NCI-H1417 treated with DMSO at 0.1 percent for 48 hours (cell line): ENCODE results near the gene HPS1.
A peak's percentile ranks its signal among the peaks of the same experiment; 100 is the strongest.

Experiments used
- DNase-seq: peaks from one replicate; lab custom pipeline; 2025; lab: John Stamatoyannopoulos, UW

HPS1 gene

GRCh38 chr10:98446661-98447221 lies at the start of gene HPS1:
Gene HPS1, minus strand, starts transcription at chr10:98446935. Its CDS starts 3,695 bp downstream, at chr10:98443240.
- peak; percentile 13 for DNase-seq

- DNase-seq, result no peak
Measured at GRCh38 chr10:98492763-98493162, 46.0 kb upstream of the HPS1 start.

- DNase-seq, result no peak
Measured at GRCh38 chr10:98489561-98490481, 43.1 kb upstream of the HPS1 start.

- no peak for DNase-seq
Measured at GRCh38 chr10:98488669-98489430, 42.1 kb upstream of the HPS1 start.

- no peak for DNase-seq
Measured at GRCh38 chr10:98487649-98488048, 40.9 kb upstream of the HPS1 start.

- no peak for DNase-seq
Measured at GRCh38 chr10:98486421-98486820, 39.7 kb upstream of the HPS1 start.

- DNase-seq, result no peak
Measured at GRCh38 chr10:98485959-98486358, 39.2 kb upstream of the HPS1 start.

GRCh38 chr10:98483658-98484057 lies 36.9 kb upstream of the HPS1 start:
- DNase-seq, result no peak

GRCh38 chr10:98482096-98482495 lies 35.4 kb upstream of the HPS1 start:
- no peak for DNase-seq

- DNase-seq, result no peak
Measured at GRCh38 chr10:98481404-98481945, 34.7 kb upstream of the HPS1 start.

GRCh38 chr10:98478430-98479222 lies 31.9 kb upstream of the HPS1 start:
- DNase-seq, result no peak

GRCh38 chr10:98477861-98478260 lies 31.1 kb upstream of the HPS1 start:
- DNase-seq, result no peak

GRCh38 chr10:98474628-98475027 lies 27.9 kb upstream of the HPS1 start:
- DNase-seq, result no peak

GRCh38 chr10:98472196-98472595 lies 25.5 kb upstream of the HPS1 start:
- no peak for DNase-seq

- no peak for DNase-seq
Measured at GRCh38 chr10:98470850-98471249, 24.1 kb upstream of the HPS1 start.

GRCh38 chr10:98469001-98469931 lies 22.5 kb upstream of the HPS1 start:
- no peak for DNase-seq

- no peak for DNase-seq
Measured at GRCh38 chr10:98467506-98468318, 21.0 kb upstream of the HPS1 start.

- no peak for DNase-seq
Measured at GRCh38 chr10:98466861-98467505, 20.2 kb upstream of the HPS1 start.

GRCh38 chr10:98465866-98466265 lies 19.1 kb upstream of the HPS1 start:
- no peak for DNase-seq
